GM10266 (cell line): Measurements from ENCODE around the gene FHOD1.

ENCODE experiments used
- DNase-seq: peaks from one replicate; pipeline ENCODE4 v3.0.0; 2012; ENCODE audit errors: extremely low spot score
- TF ChIP-seq, protein P1 (sequence below): IDR thresholded peaks from 2 replicates; pipeline ENCODE4 v1.5.1; 2012; ENCODE audit warnings: mild to moderate bottlenecking, low read depth; ENCODE audit not compliant: control insufficient read depth, insufficient read depth; ENCODE audit errors: missing control alignments

The FHOD1 gene

GRCh38 chr16:67263201-67263600 is 15.9 kb upstream of the FHOD1 start:
- TF ChIP-seq, protein P1, sequence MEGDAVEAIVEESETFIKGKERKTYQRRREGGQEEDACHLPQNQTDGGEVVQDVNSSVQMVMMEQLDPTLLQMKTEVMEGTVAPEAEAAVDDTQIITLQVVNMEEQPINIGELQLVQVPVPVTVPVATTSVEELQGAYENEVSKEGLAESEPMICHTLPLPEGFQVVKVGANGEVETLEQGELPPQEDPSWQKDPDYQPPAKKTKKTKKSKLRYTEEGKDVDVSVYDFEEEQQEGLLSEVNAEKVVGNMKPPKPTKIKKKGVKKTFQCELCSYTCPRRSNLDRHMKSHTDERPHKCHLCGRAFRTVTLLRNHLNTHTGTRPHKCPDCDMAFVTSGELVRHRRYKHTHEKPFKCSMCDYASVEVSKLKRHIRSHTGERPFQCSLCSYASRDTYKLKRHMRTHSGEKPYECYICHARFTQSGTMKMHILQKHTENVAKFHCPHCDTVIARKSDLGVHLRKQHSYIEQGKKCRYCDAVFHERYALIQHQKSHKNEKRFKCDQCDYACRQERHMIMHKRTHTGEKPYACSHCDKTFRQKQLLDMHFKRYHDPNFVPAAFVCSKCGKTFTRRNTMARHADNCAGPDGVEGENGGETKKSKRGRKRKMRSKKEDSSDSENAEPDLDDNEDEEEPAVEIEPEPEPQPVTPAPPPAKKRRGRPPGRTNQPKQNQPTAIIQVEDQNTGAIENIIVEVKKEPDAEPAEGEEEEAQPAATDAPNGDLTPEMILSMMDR, result no peak
- DNase-seq, result no peak

DNA sequence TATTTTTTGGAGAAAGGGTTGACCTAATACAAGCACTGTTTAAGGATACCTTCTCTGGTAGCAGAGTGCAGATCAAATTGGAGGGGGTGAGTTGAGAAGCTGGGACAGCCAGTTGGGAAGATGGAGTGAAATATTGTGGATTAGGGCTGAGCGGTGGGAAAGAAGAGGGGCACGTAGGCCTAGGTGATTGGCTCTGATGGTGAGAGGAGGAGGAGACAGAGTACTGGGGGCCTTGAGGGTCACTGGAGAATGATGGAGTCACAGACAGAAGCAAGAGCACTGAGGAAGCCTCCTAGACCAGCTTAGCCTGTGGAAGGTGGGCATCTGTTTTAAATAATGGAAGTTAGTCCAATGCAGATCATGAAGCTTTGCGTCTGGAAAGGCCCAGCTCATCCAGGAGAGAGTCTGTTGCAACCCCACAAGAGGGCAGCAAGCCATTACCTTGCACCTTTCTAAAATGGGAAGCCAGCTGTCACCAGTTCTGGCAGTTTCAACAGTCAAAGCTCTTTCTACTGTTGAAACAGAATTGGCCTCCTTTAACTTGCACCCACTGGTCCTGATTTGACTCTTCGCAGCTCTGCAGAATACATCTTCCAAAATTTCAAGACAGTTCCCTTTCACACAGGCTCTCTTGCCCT is 13.3 kb upstream of the FHOD1 start:
- peak; percentile 69 for DNase-seq
- TF ChIP-seq, protein P1, result peak; percentile 78

GRCh38 chr16:67259705-67260104 is 12.4 kb upstream of the FHOD1 start:
- TF ChIP-seq, protein P1, result no peak
- no peak for DNase-seq

- TF ChIP-seq, protein P1, result no peak
- DNase-seq, result no peak
Measured at GRCh38 chr16:67258161-67258835, 11.0 kb upstream of the FHOD1 start.

DNA sequence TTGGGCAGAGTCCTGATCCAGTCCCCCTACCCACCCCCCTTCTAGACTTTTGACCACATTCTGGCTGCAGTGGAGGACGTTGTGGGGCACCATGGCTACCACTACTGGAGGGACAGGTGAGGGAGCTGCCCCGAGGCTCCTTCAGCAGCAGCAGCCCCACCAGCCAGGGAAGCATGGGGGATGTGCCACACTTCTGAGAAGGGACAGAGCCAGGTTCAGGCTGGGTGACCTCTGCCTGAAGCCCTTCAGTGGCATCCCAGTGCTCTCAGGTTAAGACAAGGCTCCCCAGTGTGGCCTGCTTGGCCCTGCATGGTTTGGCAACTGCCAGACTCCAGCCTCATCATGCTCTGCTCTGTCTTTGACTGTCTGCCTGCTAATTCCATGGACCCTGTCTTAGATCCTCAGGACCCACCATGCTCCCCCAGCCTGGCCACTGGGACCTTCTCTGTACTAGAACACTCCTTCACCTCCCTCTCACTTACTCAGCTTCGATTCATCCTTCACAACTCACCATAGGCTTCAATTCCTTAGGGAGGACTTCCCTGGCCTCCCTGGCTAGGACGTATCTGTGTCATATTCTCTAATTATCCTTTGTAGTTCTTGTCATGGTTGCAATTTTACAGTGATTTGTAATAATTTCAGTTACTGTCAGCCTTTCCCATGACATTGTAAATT is 10.3 kb upstream of the FHOD1 start:
- TF ChIP-seq, protein P1, result no peak

DNA sequence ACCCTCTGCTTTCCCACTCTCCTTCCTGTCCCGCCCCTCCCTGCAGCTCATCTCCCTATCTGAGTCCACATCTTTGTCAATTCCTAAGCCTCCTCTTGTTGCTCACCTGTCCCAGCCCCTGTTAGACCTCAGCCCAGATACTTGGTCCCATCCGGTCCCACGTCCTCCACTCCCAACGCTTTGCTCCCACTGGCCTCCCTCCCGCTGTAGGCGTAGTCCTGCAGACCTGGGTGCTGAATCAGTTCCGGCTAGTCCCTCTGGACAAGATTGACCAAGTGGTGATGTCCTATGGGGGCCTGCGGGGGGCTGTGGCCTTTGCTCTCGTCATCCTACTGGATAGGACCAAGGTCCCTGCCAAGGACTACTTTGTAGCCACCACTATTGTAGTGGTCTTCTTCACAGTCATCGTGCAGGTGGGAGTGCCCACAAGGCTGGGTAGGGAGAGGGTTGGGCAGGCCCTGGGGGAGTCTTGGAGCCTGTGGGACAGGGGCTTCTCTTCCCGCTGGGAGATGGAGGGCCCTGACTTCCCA is 9.5 kb upstream of the FHOD1 start:
- DNase-seq, result no peak
- TF ChIP-seq, protein P1, result no peak

More for the DNA sequence above, 10.3 kb upstream of the FHOD1 start:
- DNase-seq, result no peak
